H4 (cell line): Measurements from ENCODE around the gene LDLRAD4. TPM values are rescaled to one million over a fixed set of nuclear protein-coding genes. Genes with fewer than 3 reads are reported as not detected.
"Not testable (repeated sequence)": the region's sequence is repeated elsewhere in the genome, so short reads cannot be mapped to it uniquely, and the experiment has no call there.

ENCODE experiments used
- DNase-seq: peaks from one replicate; pipeline ENCODE4 v3.0.0-alpha.2; 2015; ENCODE audit warnings: low spot score
- total RNA-seq: library from RNA; depleted of rRNA; stranded (reverse); fragments of >200 nt; shearing (Covaris generic); gene quantifications from 2 replicates; pipeline ENCODE4 v1.2.3, GENCODE V29; 2014

LDLRAD4 gene
- total RNA-seq, 1 experiment from 2014 or later = 6.9 TPM

GRCh38 chr18:13336841-13337240, 118.3 kb downstream of the LDLRAD4 start:
- DNase-seq = no peak

- no peak for DNase-seq
These were observed 118.8 kb downstream of the LDLRAD4 start for GRCh38 chr18:13337369-13337768.

- no peak for DNase-seq
These were observed 119.8 kb downstream of the LDLRAD4 start for GRCh38 chr18:13338318-13338717.

- DNase-seq = no peak
These were observed 121.1 kb downstream of the LDLRAD4 start for GRCh38 chr18:13339653-13340052.

- not testable (repeated sequence) for DNase-seq
These were observed 127.9 kb downstream of the LDLRAD4 start for GRCh38 chr18:13346449-13346848.

- no peak for DNase-seq
These were observed 134.7 kb downstream of the LDLRAD4 start for GRCh38 chr18:13353084-13353823.

GRCh38 chr18:13354402-13354801, 135.8 kb downstream of the LDLRAD4 start:
- DNase-seq = no peak

GRCh38 chr18:13356032-13356431, 137.5 kb downstream of the LDLRAD4 start:
- no peak for DNase-seq

GRCh38 chr18:13357289-13357688, 138.7 kb downstream of the LDLRAD4 start:
- DNase-seq = no peak

- no peak for DNase-seq
These were observed 140.7 kb downstream of the LDLRAD4 start for GRCh38 chr18:13359210-13359609.

GRCh38 chr18:13361431-13361830, 142.9 kb downstream of the LDLRAD4 start:
- no peak for DNase-seq

- DNase-seq = no peak
These were observed 143.5 kb downstream of the LDLRAD4 start for GRCh38 chr18:13362051-13362450.

GRCh38 chr18:13362607-13363006, 144.0 kb downstream of the LDLRAD4 start:
- no peak for DNase-seq

GRCh38 chr18:13363359-13363758, 144.8 kb downstream of the LDLRAD4 start:
- DNase-seq = no peak

GRCh38 chr18:13364721-13365205, 146.2 kb downstream of the LDLRAD4 start:
- no peak for DNase-seq

- DNase-seq = no peak
These were observed 147.6 kb downstream of the LDLRAD4 start for GRCh38 chr18:13366131-13366530.

- DNase-seq = no peak
These were observed 148.0 kb downstream of the LDLRAD4 start for GRCh38 chr18:13366541-13366940.

- DNase-seq = no peak
These were observed 148.7 kb downstream of the LDLRAD4 start for GRCh38 chr18:13366962-13367892.

- no peak for DNase-seq
These were observed 149.7 kb downstream of the LDLRAD4 start for GRCh38 chr18:13368080-13368813.

- DNase-seq = no peak
These were observed 150.8 kb downstream of the LDLRAD4 start for GRCh38 chr18:13369353-13369752.

GRCh38 chr18:13369756-13370510, 151.4 kb downstream of the LDLRAD4 start:
- no peak for DNase-seq
